Mucosa of rectum (tissue), 2 donors: ENCODE results near the gene PLET1.

ENCODE experiments used
- H3K27ac ChIP-seq, 2 donors: one replicate each; pipeline ENCODE4 v1.7.0; 2013; ENCODE audit warnings: inconsistent platforms in 2 of 2, low read depth in 2 of 2, low read length in 2 of 2
- H3K27me3 ChIP-seq, 2 donors: one replicate each; pipeline ENCODE4 v1.7.0; 2013; ENCODE audit warnings: low read length in 2 of 2; ENCODE audit not compliant: control insufficient read depth in 2 of 2, insufficient read depth in 2 of 2
- H3K36me3 ChIP-seq, 2 donors: one replicate each; pipeline ENCODE4 v1.7.0; 2013; ENCODE audit warnings: low read length in 2 of 2; ENCODE audit not compliant: control insufficient read depth in 2 of 2, insufficient read depth in 2 of 2
- H3K4me1 ChIP-seq, 2 donors: one replicate each; pipeline ENCODE4 v1.7.0; 2013; ENCODE audit warnings: low read length in 2 of 2, mild to moderate bottlenecking in 1 of 2; ENCODE audit not compliant: control insufficient read depth in 2 of 2, insufficient read depth in 2 of 2
- H3K4me3 ChIP-seq, 2 donors: one replicate each; pipeline ENCODE4 v1.7.0; 2013; ENCODE audit warnings: low read length in 2 of 2
- H3K9ac ChIP-seq, 2 donors: one replicate each; pipeline ENCODE4 v1.7.0; 2013; ENCODE audit warnings: low read length in 2 of 2, low read depth in 1 of 2, mild to moderate bottlenecking in 1 of 2
- H3K9me3 ChIP-seq, 2 donors: one replicate each; pipeline ENCODE4 v1.7.0; 2013; ENCODE audit warnings: low read length in 2 of 2; ENCODE audit not compliant: control insufficient read depth in 2 of 2
- donor health status: healthy.
- donor health status: Normal muscosa, but diverticular disease.

PLET1 gene

GRCh38 chr11:112271242-112271641 lies 10.6 kb upstream of the PLET1 start:
- Histone ChIP-seq H3K36me3 (no peaks in the 10 kb centered on the region), H3K9ac (no peak overlapping the region), H3K4me1 (no peaks in the 10 kb centered on the region), H3K27ac (no peak overlapping the region), H3K27me3 (no peaks in the 10 kb centered on the region), H3K4me3 (peak overlapping the region in 1 of 2 donors; percentile 62), H3K9me3 (no peaks in the 10 kb centered on the region)

- Histone ChIP-seq H3K36me3 (no peaks in the 10 kb centered on the region), H3K9ac (no peak overlapping the region), H3K9me3 (no peaks in the 10 kb centered on the region), H3K27me3 (no peaks in the 10 kb centered on the region), H3K4me1 (no peaks in the 10 kb centered on the region), H3K4me3 (peak overlapping the region; percentile 31 to 62), H3K27ac (no peak overlapping the region)
These were observed 10.0 kb upstream of the PLET1 start for GRCh38 chr11:112270551-112271180.

- Histone ChIP-seq H3K27ac (no peak overlapping the region), H3K4me3 (no peak overlapping the region), H3K4me1 (no peaks in the 10 kb centered on the region)
These were observed 8.5 kb upstream of the PLET1 start for GRCh38 chr11:112269139-112269538.

GRCh38 chr11:112268406-112268805 lies 7.7 kb upstream of the PLET1 start:
- H3K36me3 ChIP-seq, result no peaks in the 10 kb centered on the region
- H3K27ac ChIP-seq, result no peak overlapping the region
- no peak overlapping the region for H3K9ac ChIP-seq
- H3K4me1 ChIP-seq, result no peaks in the 10 kb centered on the region
- no peaks in the 10 kb centered on the region for H3K9me3 ChIP-seq
- no peak overlapping the region for H3K4me3 ChIP-seq
- H3K27me3 ChIP-seq, result no peaks in the 10 kb centered on the region

More at GRCh38 chr11:112269139-112269538, 8.5 kb upstream of the PLET1 start:
- no peaks in the 10 kb centered on the region for H3K27me3 ChIP-seq
- H3K36me3 ChIP-seq, result no peaks in the 10 kb centered on the region
- H3K9me3 ChIP-seq, result no peaks in the 10 kb centered on the region
- no peak overlapping the region for H3K9ac ChIP-seq

GRCh38 chr11:112267188-112267591 lies 6.5 kb upstream of the PLET1 start:
- Histone ChIP-seq H3K36me3 (no peaks in the 10 kb centered on the region), H3K4me3 (no peak overlapping the region), H3K9me3 (no peaks in the 10 kb centered on the region), H3K4me1 (no peaks in the 10 kb centered on the region), H3K9ac (no peak overlapping the region), H3K27me3 (no peaks in the 10 kb centered on the region), H3K27ac (no peak overlapping the region)

GRCh38 chr11:112266410-112266778 lies 5.7 kb upstream of the PLET1 start:
- no peak overlapping the region for H3K9ac ChIP-seq
- no peaks in the 10 kb centered on the region for H3K4me1 ChIP-seq
- H3K36me3 ChIP-seq, result no peaks in the 10 kb centered on the region
- H3K9me3 ChIP-seq, result no peaks in the 10 kb centered on the region
- H3K27ac ChIP-seq, result no peak overlapping the region
- H3K27me3 ChIP-seq, result no peaks in the 10 kb centered on the region
- no peak overlapping the region for H3K4me3 ChIP-seq

GRCh38 chr11:112265659-112266409 lies 5.2 kb upstream of the PLET1 start:
- Histone ChIP-seq H3K9ac (no peak overlapping the region), H3K36me3 (no peaks in the 10 kb centered on the region), H3K9me3 (no peaks in the 10 kb centered on the region), H3K4me3 (no peak overlapping the region), H3K27ac (no peak overlapping the region), H3K4me1 (no peaks in the 10 kb centered on the region), H3K27me3 (no peaks in the 10 kb centered on the region)

GRCh38 chr11:112255067-112255720 lies 5.5 kb downstream of the PLET1 start:
- no peak overlapping the region for H3K27ac ChIP-seq

GRCh38 chr11:112253605-112254242 lies 6.9 kb downstream of the PLET1 start:
- Histone ChIP-seq H3K27me3 (no peaks in the 10 kb centered on the region), H3K4me1 (no peaks in the 10 kb centered on the region), H3K9ac (no peak overlapping the region), H3K4me3 (no peak overlapping the region), H3K36me3 (no peaks in the 10 kb centered on the region), H3K27ac (no peak overlapping the region), H3K9me3 (no peaks in the 10 kb centered on the region)

More at GRCh38 chr11:112255067-112255720, 5.5 kb downstream of the PLET1 start:
- H3K36me3 ChIP-seq, result no peaks in the 10 kb centered on the region
- no peaks in the 10 kb centered on the region for H3K4me1 ChIP-seq
- H3K9me3 ChIP-seq, result no peaks in the 10 kb centered on the region
- no peak overlapping the region for H3K4me3 ChIP-seq
- no peaks in the 10 kb centered on the region for H3K27me3 ChIP-seq
- no peak overlapping the region for H3K9ac ChIP-seq
